H54 (cell line): ENCODE measurements around the gene PSMD11.

ENCODE experiments used
- DNase-seq: peaks from one replicate; pipeline ENCODE4 v3.0.0; 2011; ENCODE audit warnings: low spot score, mixed read lengths; ENCODE audit not compliant: insufficient read length
- FAIRE-seq: peaks from 3 replicates; lab custom pipeline; 2011; peaks lifted over from hg19 to GRCh38; lab: Jason Lieb, UNC
- POLR2A ChIP-seq: IDR thresholded peaks from 2 replicates; pipeline ENCODE4 v1.6.1; 2011; ENCODE audit warnings: low read depth, mild to moderate bottlenecking, low read length

PSMD11 gene

DNA sequence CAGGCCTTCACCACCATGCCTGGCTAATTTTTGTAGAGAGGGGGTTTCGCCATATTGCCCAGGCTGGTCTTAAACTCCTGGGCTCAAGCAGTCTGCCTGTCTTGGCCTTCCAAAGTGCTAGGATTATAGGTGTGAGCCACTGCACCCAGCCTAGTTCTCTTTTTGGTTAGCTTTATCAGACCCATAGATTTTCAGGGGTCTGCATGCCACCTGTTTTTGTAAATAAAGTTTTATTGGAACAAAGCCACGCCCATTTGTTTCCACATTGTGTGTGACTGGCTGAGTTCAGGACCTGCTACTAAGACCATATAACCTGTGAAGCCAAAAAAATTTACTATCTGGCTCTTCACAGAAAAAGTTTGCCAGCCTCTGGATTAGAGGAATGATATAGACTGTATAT lies 7.6 kb downstream of the PSMD11 start:
- DNase-seq: no peak
- FAIRE-seq: no peak
- TF ChIP-seq POLR2A: no peak

DNA sequence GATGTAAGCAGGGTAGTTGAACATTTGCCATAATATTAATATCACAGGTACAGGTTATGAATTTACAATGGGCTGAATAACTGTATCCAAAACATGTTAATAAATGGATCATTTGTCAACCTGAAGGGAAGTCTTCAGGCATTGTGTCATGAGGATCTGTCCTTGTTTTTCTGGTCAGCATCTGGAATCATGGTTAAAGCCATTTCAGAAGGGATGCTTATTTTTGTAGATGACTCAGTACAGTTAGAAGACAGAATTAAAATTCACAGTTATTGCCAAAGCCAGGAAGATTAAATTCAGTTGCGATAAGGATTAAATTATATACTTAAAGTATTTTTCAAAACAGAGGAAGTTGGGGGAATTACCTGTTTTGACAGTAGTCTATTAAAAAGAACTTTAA lies 8.0 kb downstream of the PSMD11 start:
- no peak for FAIRE-seq
- DNase-seq: no peak
- no peak for TF ChIP-seq POLR2A

DNA sequence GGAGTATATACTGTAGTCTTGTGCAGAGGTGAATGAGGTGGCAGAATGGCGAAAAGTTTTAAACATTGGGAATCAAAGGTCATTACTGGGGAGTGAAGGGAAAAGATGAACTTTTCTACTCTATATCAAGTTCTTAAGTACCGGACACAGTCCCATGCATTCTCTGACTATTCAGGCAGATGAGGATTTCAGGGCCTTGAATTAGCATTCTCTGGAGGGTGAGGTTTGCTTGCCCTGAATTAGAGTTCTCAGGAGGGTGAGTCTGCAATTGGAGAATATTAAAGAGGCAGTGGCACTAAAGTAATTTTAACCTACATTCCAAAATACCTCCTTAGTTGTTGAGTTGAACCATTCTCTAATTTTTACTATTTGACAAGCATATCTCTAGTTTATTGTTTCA lies 9.1 kb downstream of the PSMD11 start:
- FAIRE-seq (no peak), DNase-seq (no peak)
- TF ChIP-seq POLR2A: no peak

DNA sequence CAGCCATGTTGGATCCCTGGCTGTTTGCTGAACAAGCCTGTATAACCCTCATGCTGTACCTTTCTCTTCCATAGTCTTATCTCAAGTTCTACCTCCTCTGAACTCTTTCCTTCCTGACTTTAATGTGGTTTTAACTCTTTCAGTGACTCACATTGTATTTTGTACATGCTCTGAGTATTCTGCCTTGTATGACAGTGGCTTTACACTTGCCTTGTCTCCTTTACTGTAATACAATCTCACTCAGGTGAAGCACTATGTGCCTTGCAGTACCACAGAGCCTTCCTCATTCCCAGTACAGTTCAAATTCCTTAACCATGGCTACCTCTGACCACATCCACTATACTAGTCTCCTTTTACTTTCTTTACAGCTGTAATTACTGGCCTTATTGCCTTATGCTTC lies 14.1 kb downstream of the PSMD11 start:
- no peak for TF ChIP-seq POLR2A
- FAIRE-seq (no peak), DNase-seq (no peak)

DNA sequence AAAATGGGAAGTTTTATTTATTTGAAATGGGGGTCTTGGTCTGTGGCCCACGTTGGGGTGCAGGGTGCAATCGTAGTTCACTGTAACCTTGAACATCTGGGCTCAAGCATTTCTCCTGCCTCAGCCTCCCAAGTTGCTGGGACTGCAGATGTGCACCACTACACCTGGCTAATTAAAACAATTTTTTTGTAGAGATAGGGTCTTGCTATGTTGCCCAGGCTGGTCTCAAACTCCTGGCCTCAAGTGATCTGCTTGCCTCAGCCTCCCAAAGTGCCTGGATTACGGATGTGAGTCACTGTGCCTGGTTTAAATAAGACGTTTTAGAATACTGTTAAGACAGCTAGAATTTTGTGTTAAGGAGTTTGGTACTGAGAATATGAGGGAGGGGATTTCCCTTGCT lies 15.7 kb downstream of the PSMD11 start:
- no peak for TF ChIP-seq POLR2A
- FAIRE-seq (no peak), DNase-seq (no peak)

DNA sequence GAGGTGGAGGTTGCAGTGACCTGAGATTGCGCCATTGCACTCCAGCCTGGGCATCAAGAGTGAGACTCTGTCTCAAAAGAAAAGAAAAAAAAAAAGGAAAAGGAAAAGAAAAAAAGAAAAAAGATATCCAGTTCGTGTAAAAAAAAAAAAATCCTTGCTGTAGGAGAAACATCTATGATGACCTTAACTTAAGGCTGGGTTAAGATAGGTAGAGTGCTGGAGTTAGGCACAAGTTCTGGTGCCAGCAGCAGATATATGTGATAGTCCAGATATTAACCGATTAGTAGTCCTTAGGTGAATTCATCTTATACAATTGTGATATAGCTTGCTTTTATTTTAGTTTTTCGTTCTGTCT lies 17.2 kb downstream of the PSMD11 start:
- FAIRE-seq: no peak
- no peak for TF ChIP-seq POLR2A
- no peak for DNase-seq

DNA sequence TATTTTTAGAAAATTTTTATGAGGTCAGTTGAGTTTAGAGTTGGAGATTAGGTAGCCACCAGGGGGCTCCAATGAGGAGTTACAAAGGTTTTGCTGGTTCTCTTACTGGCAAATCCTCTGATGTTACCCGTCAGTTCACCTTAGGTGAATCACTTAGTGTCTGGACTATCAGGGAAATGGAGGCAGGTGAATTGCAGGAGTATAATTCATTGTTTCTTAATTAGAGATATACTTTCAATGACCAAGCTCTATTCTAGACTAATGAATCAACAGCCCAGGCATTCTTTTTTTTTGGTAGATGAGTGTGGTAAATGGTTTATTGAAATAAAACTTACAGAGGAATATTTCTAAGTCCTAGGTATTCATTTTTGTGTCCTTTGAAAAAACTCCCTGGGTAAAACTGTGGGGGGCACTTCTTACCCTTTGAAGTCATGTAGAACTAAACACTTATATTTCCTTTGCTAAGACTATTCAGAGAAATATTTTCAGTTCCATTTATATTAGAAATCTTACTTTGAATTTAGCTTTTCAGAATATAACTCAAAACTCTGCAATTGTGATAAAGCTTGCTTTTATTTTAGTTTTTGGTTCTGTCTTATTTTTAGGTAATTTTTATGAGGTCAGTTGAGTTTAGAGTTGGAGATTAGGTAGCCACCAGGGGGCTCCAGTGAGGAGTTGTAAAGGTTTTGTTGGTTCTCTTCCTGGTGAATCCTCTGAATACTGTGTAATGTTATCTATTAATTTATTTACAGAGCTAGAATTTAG lies 17.7 kb downstream of the PSMD11 start:
- DNase-seq (no peak), FAIRE-seq (no peak)
- no peak for TF ChIP-seq POLR2A

DNA sequence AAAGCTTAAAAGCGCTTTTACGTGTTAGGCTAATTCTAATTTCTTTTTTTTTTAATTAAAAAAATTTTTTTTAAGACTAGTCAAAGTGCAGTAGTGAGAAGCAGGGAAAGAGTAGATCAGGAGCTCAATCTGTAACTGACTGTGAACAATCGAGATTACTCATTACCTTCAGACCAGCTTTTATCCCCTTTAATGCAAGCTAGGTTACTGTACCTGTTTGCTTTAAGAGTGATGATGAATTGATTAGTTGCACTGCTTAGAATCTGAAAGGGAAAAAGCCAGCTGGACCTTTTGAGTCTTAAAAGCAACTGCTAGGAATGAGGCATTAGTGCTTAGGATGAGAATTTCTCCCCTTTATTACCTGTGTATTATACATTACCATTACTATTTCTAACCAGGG lies 19.0 kb downstream of the PSMD11 start:
- no peak for DNase-seq
- FAIRE-seq: no peak
- no peak for TF ChIP-seq POLR2A

DNA sequence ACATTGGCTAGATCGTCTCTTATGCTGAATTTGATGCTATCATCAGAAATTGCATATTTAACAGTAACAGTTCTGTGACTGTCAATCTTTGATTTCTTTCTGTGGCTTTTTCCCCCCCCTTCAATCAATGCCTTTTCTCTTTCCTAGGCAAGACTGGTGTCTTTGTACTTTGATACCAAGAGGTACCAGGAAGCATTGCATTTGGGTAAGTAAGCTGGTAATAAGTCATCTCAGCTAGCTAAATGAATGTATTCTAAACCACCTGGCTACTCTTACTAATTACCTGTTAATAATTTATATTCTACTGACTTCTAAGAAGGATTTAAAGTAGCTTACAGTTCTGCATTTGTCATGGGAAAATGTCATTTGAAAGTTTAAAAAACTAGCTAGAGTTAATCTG lies 20.1 kb downstream of the PSMD11 start:
- DNase-seq: no peak
- no peak for TF ChIP-seq POLR2A
- no peak for FAIRE-seq

DNA sequence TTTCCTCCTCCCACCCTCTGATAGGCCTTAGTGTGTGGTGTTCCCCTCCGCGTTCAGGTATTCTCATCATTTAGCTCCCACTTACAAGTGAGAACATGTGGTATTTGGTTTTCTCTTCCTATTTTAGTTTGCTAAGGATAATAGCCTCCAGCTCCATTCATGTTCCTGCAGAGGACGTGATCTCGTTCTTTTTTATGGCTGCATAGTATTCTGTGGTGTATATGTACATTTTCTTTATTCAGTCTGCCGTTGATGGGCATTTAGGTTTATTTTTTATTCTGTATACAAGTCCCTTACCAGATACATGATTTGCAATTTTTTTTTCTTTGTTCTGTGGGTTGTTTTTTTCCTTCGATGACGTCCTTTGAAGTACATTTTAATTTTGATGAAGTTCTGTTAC lies 23.6 kb downstream of the PSMD11 start:
- FAIRE-seq (no peak), DNase-seq (no peak)
- no peak for TF ChIP-seq POLR2A

DNA sequence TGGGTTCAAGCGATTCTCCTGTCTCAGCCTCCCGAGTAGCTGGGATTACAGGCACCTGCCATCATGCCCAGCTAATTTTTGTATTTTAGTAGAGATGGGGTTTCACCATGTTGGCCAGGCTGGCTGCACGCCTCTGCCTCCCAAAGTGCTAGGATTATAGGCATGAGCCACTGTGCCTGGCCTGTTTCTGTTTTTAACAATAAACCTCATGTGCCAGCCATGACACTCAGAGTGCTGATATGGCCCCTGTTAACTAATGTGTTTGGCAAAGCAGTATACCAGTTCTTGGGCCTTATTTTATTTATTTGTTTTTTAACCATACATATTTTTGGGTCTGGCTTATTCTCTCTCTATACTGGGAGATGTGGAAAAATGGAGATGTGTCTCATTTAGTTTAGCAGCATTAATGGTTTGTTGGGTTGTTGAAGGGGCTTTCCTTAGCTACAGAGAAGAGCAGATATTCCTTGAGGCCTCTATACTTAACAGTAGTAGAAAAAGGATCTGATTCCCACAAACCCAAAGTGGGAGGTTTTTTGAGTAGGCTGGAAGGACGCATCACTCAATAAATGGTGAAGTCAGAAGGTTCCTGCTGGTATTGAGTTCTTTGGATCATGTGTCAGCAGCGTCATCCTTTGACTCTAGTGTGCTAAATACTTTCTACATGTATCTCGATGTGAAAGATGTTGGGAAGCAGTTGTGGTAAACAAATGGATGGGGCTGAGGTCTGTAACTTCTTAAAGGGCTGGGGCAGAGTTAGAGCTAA lies 26.3 kb downstream of the PSMD11 start:
- FAIRE-seq (no peak), DNase-seq (no peak)
- TF ChIP-seq POLR2A: no peak

DNA sequence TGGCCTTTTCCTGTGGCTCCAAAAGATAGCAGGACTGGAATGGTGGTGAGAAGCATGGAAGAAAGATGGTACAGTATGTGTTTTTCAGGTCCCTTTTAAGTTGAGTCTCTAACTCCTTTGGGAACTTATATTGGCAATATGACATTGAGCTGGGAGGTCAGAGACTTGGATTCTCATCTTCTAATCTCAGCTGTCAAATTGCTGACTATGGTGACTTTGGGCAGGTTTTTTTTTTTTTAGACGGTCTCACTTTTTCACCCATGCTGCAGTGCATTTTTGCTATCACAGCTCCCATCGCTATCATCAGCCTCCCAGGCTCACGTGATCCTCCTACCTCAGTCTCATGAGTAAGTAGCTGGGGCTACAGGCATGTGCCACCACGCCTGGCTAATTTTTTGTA lies 27.3 kb downstream of the PSMD11 start:
- FAIRE-seq: no peak
- no peak for TF ChIP-seq POLR2A
- no peak for DNase-seq

DNA sequence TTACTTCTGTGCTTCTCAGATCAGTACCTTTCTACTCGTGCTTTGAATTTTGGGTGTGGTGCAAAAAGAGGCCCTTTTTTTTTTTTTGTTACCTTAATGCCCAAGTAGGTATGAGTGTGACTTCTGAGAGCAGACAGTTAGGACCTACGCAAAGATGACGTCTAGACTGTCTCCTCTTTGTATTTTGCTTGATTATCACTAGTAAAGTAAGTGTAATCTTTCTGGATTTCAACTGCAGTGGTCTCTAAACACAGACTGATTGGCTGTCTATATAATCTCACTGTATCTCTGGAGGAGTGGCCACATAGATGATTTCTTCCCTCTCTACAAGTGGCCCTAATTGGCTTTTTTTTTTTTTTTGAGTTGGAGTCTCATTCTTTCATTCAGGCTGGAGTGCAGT lies 30.9 kb downstream of the PSMD11 start:
- TF ChIP-seq POLR2A: no peak
- FAIRE-seq: no peak
- DNase-seq: no peak

DNA sequence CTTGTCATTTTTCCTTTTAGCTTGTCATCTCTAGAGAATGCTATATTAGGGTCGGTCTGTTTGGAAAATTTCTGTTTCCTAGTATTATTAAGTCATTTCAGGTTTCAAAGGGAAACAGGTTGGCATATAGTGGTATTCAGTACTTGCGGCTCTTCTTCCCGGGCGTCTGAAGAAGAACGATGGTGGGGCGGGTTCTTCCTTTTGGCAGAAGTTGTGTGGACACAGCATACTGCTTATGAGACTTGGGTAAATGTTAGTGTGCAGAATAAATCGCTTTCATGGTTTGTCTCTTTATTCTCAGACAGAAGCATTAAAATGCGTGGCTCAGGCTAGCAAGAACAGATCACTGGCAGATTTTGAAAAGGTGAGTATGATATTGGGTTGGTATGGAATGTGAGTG lies 32.9 kb downstream of the PSMD11 start:
- FAIRE-seq: no peak
- DNase-seq: no peak
- TF ChIP-seq POLR2A: no peak
